PC-9 (cell line): ENCODE data around the gene TNRC6C. TPM values are rescaled to one million over a fixed set of nuclear protein-coding genes. Genes with fewer than 3 reads are reported as not detected.

Experiments used
- BruUV-seq: library from RNA; stranded (reverse); fragments of 400-500 nt; replicated peaks from 2 replicates; lab custom pipeline; 2021; lab: Mats Ljungman, UMichigan
- CTCF ChIA-PET: fragments of 300-600 bp; sonication (Branson Sonifier 250); formaldehyde crosslinking; loops from one replicate; lab custom pipeline; 2022; ENCODE audit warnings: antibody characterized with exemption; lab: Charles Lee
- POLR2A ChIA-PET: fragments of 300-600 bp; sonication (Branson Sonifier 250); formaldehyde crosslinking; loops from one replicate; lab custom pipeline; 2022; ENCODE audit warnings: antibody characterized with exemption; ENCODE audit not compliant: unreplicated experiment; lab: Charles Lee
- DNase-seq, 2 experiments: peaks; one replicate each; pipeline versions ENCODE4 v3.0.0 to v3.0.0-alpha.2; 2015 to 2022; ENCODE audit warnings: mixed read lengths in 1 of 2
- H2AFZ ChIP-seq: fragments of 200-600 bp; sonication (generic); 2 replicates; pipeline ENCODE4 v1.8.1; 2017; ENCODE audit warnings: antibody characterized with exemption
- H3F3A ChIP-seq: fragments of 200-600 bp; sonication (generic); 2 replicates; pipeline ENCODE4 v1.8.1; 2017; ENCODE audit warnings: antibody characterized with exemption, mild to moderate bottlenecking, low read depth; ENCODE audit not compliant: insufficient read depth
- H3K27ac ChIP-seq: fragments of 200-600 bp; sonication (generic); 2 replicates; pipeline ENCODE4 v1.6.1; 2016; ENCODE audit warnings: mixed run types
- H3K27me3 ChIP-seq: fragments of 200-600 bp; sonication (generic); 2 replicates; pipeline ENCODE4 v1.6.1; 2016; ENCODE audit warnings: low read depth, mixed run types; ENCODE audit not compliant: insufficient read depth
- H3K36me3 ChIP-seq: fragments of 200-600 bp; sonication (generic); 2 replicates; pipeline ENCODE4 v1.6.1; 2016; ENCODE audit warnings: low read depth, mixed run types
- H3K4me1 ChIP-seq: fragments of 200-600 bp; sonication (generic); replicated peaks from 2 replicates; pipeline ENCODE4 v1.6.1; 2016; ENCODE audit warnings: mixed run types; ENCODE audit not compliant: insufficient read depth
- H3K4me2 ChIP-seq: fragments of 200-600 bp; sonication (generic); 2 replicates; pipeline ENCODE4 v1.6.1; 2017; ENCODE audit warnings: mixed run types
- H3K4me3 ChIP-seq: fragments of 200-600 bp; sonication (generic); 2 replicates; pipeline ENCODE4 v1.6.1; 2016; ENCODE audit warnings: mixed run types
- H3K79me2 ChIP-seq: fragments of 200-600 bp; sonication (generic); 2 replicates; pipeline ENCODE4 v1.6.1; 2017; ENCODE audit warnings: low read depth, mixed run types
- H3K9me2 ChIP-seq: fragments of 200-600 bp; sonication (generic); 2 replicates; pipeline ENCODE4 v1.8.1; 2017; ENCODE audit warnings: mild to moderate bottlenecking; ENCODE audit not compliant: insufficient read depth
- H3K9me3 ChIP-seq: fragments of 200-600 bp; sonication (generic); 2 replicates; pipeline ENCODE4 v1.8.1; 2016; ENCODE audit warnings: low read depth; ENCODE audit not compliant: insufficient read depth
- H4K20me1 ChIP-seq: fragments of 200-600 bp; sonication (generic); 2 replicates; pipeline ENCODE4 v1.8.1; 2017; ENCODE audit not compliant: insufficient read depth
- CTCF ChIP-seq: fragments of 200-600 bp; sonication (generic); conservative IDR thresholded peaks from 2 replicates; pipeline ENCODE4 v1.6.1; 2017; ENCODE audit warnings: mixed run types, antibody characterized with exemption, mild to moderate bottlenecking, moderate library complexity
- EZH2 ChIP-seq: fragments of 200-600 bp; sonication (generic); IDR thresholded peaks from 2 replicates; pipeline ENCODE4 v1.8.0; 2017; ENCODE audit warnings: antibody characterized with exemption, low read depth
- intact Hi-C: fragments of 100-400 bp; cut with micrococcal nuclease; formaldehyde crosslinking; loops from one replicate; pipeline ENCODE4 v1.10.0; 2022; ENCODE audit not compliant: unreplicated experiment
- total RNA-seq: library from RNA; stranded (reverse); gene quantifications from 2 replicates; pipeline ENCODE4 v1.2.3, GENCODE V29; 2021

The TNRC6C gene
- total RNA-seq, 1 experiment from 2014 or later: 0.37 TPM

- Histone ChIP-seq H3K36me3 (no peaks in the 10 kb centered on the region), H2AFZ (no peak overlapping the region), H3K4me3 (no peak overlapping the region), H3K79me2 (no peaks in the 10 kb centered on the region), H3K27me3 (peaks cover 3% of the 10 kb centered on the region; the same call in 1 of the 2 replicates), H4K20me1 (no peaks in the 10 kb centered on the region), H3K9me3 (no peaks in the 10 kb centered on the region), H3F3A (no peaks in the 10 kb centered on the region), H3K27ac (no peak overlapping the region), H3K4me1 (no peaks in the 10 kb centered on the region), H3K9me2 (no peaks in the 10 kb centered on the region), H3K4me2 (no peak overlapping the region)
- ChIA-PET POLR2A (no interaction called here), CTCF (no interaction called here)
- intact Hi-C loops: loop anchor here (5.0 kb wide), 1 partner anchor 336 kb away; no protein-coding TSS in a partner anchor
- no peak for DNase-seq
- TF ChIP-seq CTCF (no peak), EZH2 (no peak)
- no TSS peak for BruUV-seq
Observed at GRCh38 chr17:78086740-78087139, 128.2 kb downstream of the TNRC6C start.

GRCh38 chr17:78088529-78088928 is 130.0 kb downstream of the TNRC6C start:
- intact Hi-C loops: loop anchor here (5.0 kb wide), 1 partner anchor 334 kb away; no protein-coding TSS in a partner anchor
- Histone ChIP-seq H3K36me3 (no peaks in the 10 kb centered on the region), H3K4me3 (no peak overlapping the region), H4K20me1 (no peaks in the 10 kb centered on the region), H3K9me3 (no peaks in the 10 kb centered on the region), H3K27me3 (peaks cover 3% of the 10 kb centered on the region; the same call in 1 of the 2 replicates), H3K27ac (no peak overlapping the region), H3K4me1 (no peaks in the 10 kb centered on the region), H2AFZ (no peak overlapping the region), H3K79me2 (no peaks in the 10 kb centered on the region), H3K4me2 (no peak overlapping the region), H3K9me2 (no peaks in the 10 kb centered on the region), H3F3A (no peaks in the 10 kb centered on the region)
- ChIA-PET POLR2A (no interaction called here), CTCF (interaction anchor here (0.6 kb wide), 1 partner anchor 1236 kb away, joined by 4 read pairs; no protein-coding TSS in a partner anchor)
- BruUV-seq: no TSS peak
- no peak for DNase-seq
- TF ChIP-seq EZH2: no peak
- no peak for TF ChIP-seq CTCF

GRCh38 chr17:78089576-78090281 is 131.2 kb downstream of the TNRC6C start:
- no peak overlapping the region for H3K4me3 ChIP-seq
- intact Hi-C loops: loop anchor here (5.0 kb wide), 1 partner anchor 333 kb away; no protein-coding TSS in a partner anchor
- no peaks in the 10 kb centered on the region for H3K9me2 ChIP-seq
- TF ChIP-seq EZH2 (no peak), CTCF (no peak)
- BruUV-seq: no TSS peak
- no peaks in the 10 kb centered on the region for H3K36me3 ChIP-seq
- no peaks in the 10 kb centered on the region for H3K4me1 ChIP-seq
- no peak for DNase-seq
- no peak overlapping the region for H2AFZ ChIP-seq
- H3K79me2 ChIP-seq: no peaks in the 10 kb centered on the region
- POLR2A ChIA-PET: no interaction called here
- H3K4me2 ChIP-seq: 0 out of 2 replicates have a peak overlapping the region, but pooled peaks have one; percentile 15
- H3F3A ChIP-seq: no peaks in the 10 kb centered on the region
- no peak overlapping the region for H3K27ac ChIP-seq
- 0 out of 2 replicates have a peak, but pooled peaks cover 3% of the 10 kb centered on the region for H3K27me3 ChIP-seq
- no peaks in the 10 kb centered on the region for H3K9me3 ChIP-seq
- CTCF ChIA-PET: no interaction called here
- H4K20me1 ChIP-seq: no peaks in the 10 kb centered on the region
